ENCODE measurements around the gene ERCC6L. TPM values are rescaled to one million over a fixed set of nuclear protein-coding genes. Genes with fewer than 3 reads are reported as not detected.
A peak's percentile ranks its signal among the peaks of the same experiment; 100 is the strongest.

Gene ERCC6L
- total and polyA plus RNA-seq, 8 donors: 0.46 to 2.6 (median 1.0) TPM; not detected in 2

DNA sequence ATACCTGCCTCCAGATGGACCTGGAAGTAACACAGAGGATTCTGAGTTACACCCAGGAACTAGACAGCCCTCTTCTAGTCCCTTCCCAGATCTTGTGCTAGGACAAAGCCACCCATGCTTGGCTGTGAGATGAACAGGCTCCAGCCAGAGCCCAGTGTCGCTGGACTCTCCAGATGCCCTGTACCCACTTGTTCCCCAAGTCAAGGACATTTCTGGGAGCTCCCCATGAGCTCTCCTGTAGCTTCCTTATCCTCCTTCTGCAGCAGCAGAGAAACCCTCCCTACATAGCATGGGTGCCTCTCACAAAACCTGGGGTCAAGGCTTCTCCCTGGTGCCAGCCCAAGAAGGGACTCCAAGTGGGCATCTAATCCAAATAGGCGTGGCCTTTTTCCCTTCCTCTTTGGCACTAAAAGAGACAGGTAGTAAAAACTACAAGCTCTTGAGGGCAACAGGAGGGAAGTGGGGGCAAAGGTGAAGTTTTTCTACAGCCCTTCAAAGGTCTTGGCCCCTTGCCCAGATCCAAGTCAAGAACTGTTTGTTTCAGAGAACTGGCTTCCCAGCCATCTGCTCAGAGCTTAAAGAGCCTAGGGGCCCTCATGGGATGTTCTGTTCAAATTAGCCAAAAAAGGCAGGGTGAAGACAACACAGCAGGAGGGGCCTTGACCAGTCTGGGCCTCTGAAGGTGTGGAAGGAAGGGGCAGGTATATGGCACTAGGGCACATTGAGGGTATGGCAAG is 8.5 kb upstream of the ERCC6L start:
- Histone ChIP-seq H3K4me3 (no peak overlapping the region), H3K4me1 (peaks cover 0 to 9% (median 7%) of the 10 kb centered on the region in 4 donors), H3K27ac (no peak overlapping the region), H3K36me3 (no peaks in the 10 kb centered on the region), H3K27me3 (peaks cover 0 to 8% (median 0%) of the 10 kb centered on the region in 3 donors), H3K9me3 (no peaks in the 10 kb centered on the region)
- intact Hi-C loops (cut with DNase I; ENCODE audit: low total_unique reads): no loop called here
- WGBS, 5 donors: 39 to 54% (median 47%) methylated on average over 1 to 2 of the region's 2 CpGs
- TF ChIP-seq, protein P1, sequence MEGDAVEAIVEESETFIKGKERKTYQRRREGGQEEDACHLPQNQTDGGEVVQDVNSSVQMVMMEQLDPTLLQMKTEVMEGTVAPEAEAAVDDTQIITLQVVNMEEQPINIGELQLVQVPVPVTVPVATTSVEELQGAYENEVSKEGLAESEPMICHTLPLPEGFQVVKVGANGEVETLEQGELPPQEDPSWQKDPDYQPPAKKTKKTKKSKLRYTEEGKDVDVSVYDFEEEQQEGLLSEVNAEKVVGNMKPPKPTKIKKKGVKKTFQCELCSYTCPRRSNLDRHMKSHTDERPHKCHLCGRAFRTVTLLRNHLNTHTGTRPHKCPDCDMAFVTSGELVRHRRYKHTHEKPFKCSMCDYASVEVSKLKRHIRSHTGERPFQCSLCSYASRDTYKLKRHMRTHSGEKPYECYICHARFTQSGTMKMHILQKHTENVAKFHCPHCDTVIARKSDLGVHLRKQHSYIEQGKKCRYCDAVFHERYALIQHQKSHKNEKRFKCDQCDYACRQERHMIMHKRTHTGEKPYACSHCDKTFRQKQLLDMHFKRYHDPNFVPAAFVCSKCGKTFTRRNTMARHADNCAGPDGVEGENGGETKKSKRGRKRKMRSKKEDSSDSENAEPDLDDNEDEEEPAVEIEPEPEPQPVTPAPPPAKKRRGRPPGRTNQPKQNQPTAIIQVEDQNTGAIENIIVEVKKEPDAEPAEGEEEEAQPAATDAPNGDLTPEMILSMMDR (IDR thresholded peaks at IDR 0.05): no peak
- TF ChIP-seq POLR2AphosphoS5 (IDR thresholded peaks at IDR 0.05) (no peak), POLR2A (IDR thresholded peaks at IDR 0.05) (no peak), EP300 (IDR thresholded peaks at IDR 0.05) (no peak)
- peak; percentile 60 to 73 for DNase-seq

DNA sequence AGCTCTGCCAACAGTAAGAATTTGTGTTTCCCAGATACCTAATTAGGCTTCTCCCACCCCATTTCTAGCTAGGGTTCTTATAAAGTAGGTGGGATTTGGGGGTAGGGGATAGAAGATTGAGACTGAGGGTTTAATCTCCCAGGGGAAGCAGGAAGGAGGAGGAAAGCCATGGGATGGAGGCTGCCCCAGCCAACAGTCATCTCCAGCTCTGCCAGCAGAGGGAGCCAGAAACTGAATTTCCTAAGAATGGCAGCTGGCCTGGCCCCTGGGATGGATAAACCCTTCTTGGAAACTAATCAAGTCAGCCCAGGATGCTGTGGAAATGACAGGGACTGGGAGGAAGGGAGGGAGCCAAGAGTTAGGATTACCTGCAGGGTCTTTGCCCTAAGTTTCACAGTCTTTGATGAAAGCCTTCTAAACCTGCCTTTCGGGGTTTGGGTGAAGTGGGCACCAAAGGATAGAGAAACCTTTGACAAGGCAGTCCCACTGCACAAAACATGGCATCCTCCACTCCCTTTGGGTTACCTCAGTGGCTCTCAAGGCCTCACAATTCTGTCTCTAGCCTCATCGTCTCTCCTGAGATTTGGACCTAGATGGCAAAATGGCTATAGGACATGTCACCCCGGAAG is 6.7 kb upstream of the ERCC6L start:
- Histone ChIP-seq H3K27ac (no peak overlapping the region), H3K9me3 (no peaks in the 10 kb centered on the region), H3K36me3 (no peaks in the 10 kb centered on the region), H3K4me3 (no peak overlapping the region), H3K4me1 (peaks cover 0 to 9% (median 7%) of the 10 kb centered on the region in 4 donors), H3K27me3 (peaks cover 0 to 8% (median 0%) of the 10 kb centered on the region in 3 donors)
- TF ChIP-seq POLR2AphosphoS5 (IDR thresholded peaks at IDR 0.05): no peak
- TF ChIP-seq, protein P1 (IDR thresholded peaks at IDR 0.05): peak in 5 of 7 experiments; percentile 36 to 77 (median 65)
- TF ChIP-seq POLR2A (IDR thresholded peaks at IDR 0.05): no peak
- intact Hi-C loops (cut with DNase I; ENCODE audit: low total_unique reads): no loop called here
- 94 to 100% (median 98%) methylated on average over 3 of the region's 3 CpGs for WGBS, 5 donors
- peak; percentile 70 to 77 for DNase-seq

- Histone ChIP-seq H3K36me3 (no peaks in the 10 kb centered on the region), H3K4me3 (no peak overlapping the region), H3K4me1 (peaks cover 0 to 12% (median 7%) of the 10 kb centered on the region in 4 donors), H3K27ac (no peak overlapping the region), H3K9me3 (no peaks in the 10 kb centered on the region), H3K27me3 (peaks cover 0 to 8% (median 0%) of the 10 kb centered on the region in 3 donors)
- DNase-seq: no peak
- 32 to 58% (median 33%) methylated on average over 3 of the region's 3 CpGs for WGBS, 5 donors
- TF ChIP-seq, protein P1 (IDR thresholded peaks at IDR 0.05): no peak
- TF ChIP-seq POLR2A (IDR thresholded peaks at IDR 0.05): no peak
- no peak for TF ChIP-seq POLR2AphosphoS5 (IDR thresholded peaks at IDR 0.05)
- no peak for TF ChIP-seq EP300 (IDR thresholded peaks at IDR 0.05)
- intact Hi-C loops (cut with DNase I; ENCODE audit: low total_unique reads): no loop called here
These were observed 4.6 kb upstream of the ERCC6L start for GRCh38 chrX:72243472-72243871.

- H3K27ac ChIP-seq: no peak overlapping the region
- no peaks in the 10 kb centered on the region for H3K36me3 ChIP-seq
- intact Hi-C loops (cut with DNase I; ENCODE audit: low total_unique reads): no loop called here
- WGBS, 5 donors: 87 to 92% (median 91%) methylated on average over 4 of the region's 4 CpGs
- DNase-seq: no peak
- H3K9me3 ChIP-seq: no peaks in the 10 kb centered on the region
- no peak overlapping the region for H3K4me3 ChIP-seq
- TF ChIP-seq POLR2A (IDR thresholded peaks at IDR 0.05) (no peak), EP300 (IDR thresholded peaks at IDR 0.05) (no peak), POLR2AphosphoS5 (IDR thresholded peaks at IDR 0.05) (no peak)
- TF ChIP-seq, protein P1 (IDR thresholded peaks at IDR 0.05): no peak
- peaks cover 0 to 8% (median 0%) of the 10 kb centered on the region in 3 donors for H3K27me3 ChIP-seq
- peaks cover 0 to 7% (median 0%) of the 10 kb centered on the region in 4 donors for H3K4me1 ChIP-seq
These were observed 2.1 kb upstream of the ERCC6L start for GRCh38 chrX:72240976-72241375.

All from stomach (tissue), 9 donors.